Activated CD4-positive, CD25-positive, alpha-beta regulatory T cell treated with anti-CD3 and anti-CD28 coated beads, Interleukin-2, amount 50 U/mL, for 24 hours (primary cell): ENCODE results near the gene ITGA6.
"Not testable (repeated sequence)": the region's sequence is repeated elsewhere in the genome, so short reads cannot be mapped to it uniquely, and the experiment has no call there.

ENCODE experiments used
- ATAC-seq, 2 donors: fragments of 150-1000 bp; cut with Tn5 transposase; one replicate each; pipeline ENCODE4 v1.10.0; 2021; ENCODE audit warnings: mild to moderate bottlenecking in 1 of 2, moderate library complexity in 1 of 2

The ITGA6 gene

GRCh38 chr2:172518995-172519394, 91.6 kb downstream of the ITGA6 start:
- ATAC-seq: no peak

GRCh38 chr2:172525601-172526000, 98.2 kb downstream of the ITGA6 start:
- no peak for ATAC-seq

DNA sequence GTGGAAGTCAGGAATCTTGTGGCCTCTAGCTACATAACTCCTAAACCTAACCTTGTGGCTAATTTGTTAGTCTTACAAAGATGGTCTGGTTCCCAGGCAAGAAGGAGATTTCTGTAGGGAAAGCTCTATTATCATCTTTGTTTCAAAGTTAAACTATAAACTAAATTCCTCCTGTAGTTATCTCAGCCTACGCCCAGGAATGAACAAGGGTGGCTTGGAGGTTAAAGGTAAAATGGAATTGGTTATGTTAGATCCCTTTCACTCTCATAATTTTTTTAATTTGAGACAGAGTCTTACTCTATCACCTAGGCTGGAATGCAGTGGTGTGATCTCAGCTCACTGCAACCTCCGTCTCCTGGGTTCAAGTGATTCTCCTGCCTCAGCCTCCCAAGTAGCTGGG, 103.9 kb downstream of the ITGA6 start:
- no peak for ATAC-seq

DNA sequence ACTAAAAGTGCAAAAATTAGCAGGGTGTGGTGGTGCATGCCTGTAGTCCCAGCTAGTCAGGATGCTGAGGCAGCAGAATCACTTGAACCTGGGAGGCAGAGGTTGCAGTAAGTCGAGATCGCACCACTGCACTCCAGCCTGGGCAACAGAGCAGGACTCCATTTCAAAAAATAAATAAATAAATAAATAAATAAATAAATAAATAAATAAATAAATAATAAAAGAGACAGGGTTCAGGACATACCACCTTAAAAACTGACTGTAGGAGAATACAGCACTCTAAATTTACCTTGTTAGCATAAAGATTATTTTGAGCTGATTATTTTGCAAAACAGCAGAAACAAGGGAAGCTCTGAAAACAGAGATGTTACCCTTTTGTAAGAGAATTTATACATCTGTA, 105.1 kb downstream of the ITGA6 start:
- not testable (repeated sequence) for ATAC-seq

DNA sequence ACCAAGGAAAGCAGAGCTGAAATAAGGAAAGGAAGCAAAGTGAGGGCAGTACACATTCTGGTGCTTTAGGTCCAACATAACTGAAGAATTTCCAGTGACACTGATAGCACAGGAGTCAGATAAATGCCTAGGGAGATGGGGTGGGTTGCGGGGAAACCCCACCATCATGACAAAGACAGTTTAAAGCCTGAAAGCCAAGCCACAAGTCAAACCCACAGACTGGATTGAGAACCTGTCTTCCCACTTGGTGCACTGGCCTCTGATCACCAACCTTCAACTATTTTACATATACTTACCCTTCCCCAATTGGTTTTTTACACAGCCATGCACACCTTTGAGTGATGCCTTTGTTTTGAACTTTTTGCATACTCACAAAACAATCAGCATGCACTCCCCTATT, 106.3 kb downstream of the ITGA6 start:
- ATAC-seq: no peak

DNA sequence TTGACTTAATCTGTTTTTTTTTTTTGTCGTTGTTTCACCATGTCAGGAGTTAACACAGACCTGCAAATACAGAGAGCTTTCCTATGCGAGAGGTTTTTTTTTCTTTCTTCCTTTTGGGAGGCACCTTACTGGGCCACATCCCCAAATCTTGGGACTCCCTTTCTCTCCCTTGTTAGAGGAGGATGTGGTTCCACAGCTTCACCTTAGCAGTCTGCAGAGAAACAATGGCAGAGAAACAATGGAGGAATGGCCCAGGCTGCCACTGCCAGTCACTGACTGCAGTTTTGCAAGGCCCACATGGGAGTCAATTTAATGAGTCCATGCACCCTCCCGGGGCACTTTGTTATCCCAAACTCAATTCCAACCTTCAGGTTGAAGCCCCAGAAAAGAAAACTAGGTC, 107.7 kb downstream of the ITGA6 start:
- ATAC-seq: no peak

DNA sequence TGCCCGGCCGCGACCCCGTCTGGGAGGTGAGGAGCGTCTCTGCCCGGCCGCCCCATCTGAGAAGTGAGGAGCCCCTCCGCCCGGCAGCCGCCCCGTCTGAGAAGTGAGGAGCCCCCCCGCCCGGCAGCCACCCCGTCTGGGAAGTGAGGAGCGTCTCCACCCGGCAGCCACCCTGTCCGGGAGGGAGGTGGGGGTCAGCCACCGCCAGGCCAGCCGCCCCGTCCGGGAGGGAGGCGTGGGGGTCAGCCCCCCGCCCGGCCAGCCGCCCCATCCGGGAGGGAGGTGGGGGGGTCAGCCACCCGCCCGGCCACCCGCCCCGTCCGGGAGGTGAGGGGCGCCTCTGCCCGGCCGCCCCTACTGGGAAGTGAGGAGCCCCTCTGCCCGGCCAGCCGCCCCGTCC, 110.5 kb downstream of the ITGA6 start:
- ATAC-seq: not testable (repeated sequence)

DNA sequence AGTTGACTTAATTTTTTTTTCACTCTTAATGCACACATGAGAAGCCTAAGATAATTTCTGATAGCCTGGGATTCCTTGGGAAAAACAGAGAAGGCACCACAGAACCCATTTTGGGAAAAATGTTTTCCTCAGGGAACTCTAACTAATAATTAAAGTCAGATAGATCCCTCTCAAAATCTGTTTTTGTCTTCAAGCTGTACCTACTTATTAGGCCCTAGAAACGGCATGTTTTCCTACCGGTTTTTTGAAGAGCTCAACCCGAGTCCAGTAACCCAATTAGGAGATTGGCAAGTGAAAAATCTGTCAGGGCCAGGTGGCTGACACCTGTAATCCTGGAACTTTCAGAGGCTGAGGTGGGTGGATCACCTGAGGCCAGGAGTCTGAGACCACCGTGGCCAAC, 112.4 kb downstream of the ITGA6 start:
- ATAC-seq: no peak

GRCh38 chr2:172540421-172540820, 113.0 kb downstream of the ITGA6 start:
- ATAC-seq: no peak

GRCh38 chr2:172545408-172546075, 118.2 kb downstream of the ITGA6 start:
- no peak for ATAC-seq

DNA sequence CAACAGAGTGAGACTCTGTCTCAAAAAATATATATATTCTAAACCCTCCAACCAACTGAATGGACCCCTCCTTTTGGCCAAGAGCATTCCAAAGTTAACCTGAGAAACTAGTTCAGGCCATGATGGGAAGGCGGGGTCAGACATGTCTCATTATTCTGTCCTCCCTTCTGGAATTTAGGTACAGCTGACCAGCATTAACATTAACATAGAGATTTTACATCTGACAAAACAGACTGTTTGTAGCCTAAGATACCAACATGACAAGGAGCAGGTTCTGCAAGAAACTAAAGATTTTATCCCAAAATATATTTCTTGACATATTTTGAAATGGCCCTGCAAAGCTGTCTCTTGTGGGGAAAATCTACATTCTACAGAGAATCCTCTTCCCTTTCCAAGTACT, 121.7 kb downstream of the ITGA6 start:
- no peak for ATAC-seq

DNA sequence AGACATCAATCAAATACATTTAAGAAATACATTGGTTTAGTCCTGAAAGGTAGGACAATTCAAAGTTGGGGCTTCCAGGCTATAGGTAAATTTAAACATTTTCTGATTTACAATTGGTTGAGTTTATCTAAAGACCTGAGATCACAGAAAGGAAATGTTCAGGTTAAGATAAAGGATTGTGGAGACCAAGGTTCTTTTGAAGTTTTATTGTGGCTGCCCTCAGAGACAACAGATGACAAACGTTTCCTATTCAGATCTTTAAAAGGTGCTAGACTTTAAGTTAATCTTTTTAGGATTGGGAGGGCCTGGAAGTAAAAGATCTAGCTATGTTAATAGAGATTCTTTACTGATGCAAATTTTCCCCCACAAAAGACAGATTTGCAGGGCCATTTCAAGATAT, 122.4 kb downstream of the ITGA6 start:
- ATAC-seq: not testable (repeated sequence)

- no peak for ATAC-seq
Observed at GRCh38 chr2:172550419-172550818, 123.0 kb downstream of the ITGA6 start.

DNA sequence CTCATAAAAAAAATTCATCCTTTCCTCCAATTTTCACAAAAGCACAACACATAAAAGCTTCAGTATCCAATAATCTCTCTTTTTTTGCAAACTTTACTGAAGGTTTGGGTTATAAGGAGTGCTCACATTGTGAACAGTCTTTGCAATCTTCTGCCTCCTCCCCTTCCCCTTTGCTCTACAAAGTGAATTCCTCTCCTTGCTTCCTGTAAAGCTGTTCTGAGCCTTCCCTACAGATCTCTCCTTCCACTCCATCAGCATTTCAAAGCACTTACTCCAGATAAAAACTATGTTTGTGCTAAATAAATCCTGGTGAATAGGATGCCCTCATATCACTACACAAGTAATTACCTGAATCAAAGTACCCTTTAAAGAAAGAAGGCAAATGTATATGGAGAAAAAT, 123.9 kb downstream of the ITGA6 start:
- no peak for ATAC-seq

DNA sequence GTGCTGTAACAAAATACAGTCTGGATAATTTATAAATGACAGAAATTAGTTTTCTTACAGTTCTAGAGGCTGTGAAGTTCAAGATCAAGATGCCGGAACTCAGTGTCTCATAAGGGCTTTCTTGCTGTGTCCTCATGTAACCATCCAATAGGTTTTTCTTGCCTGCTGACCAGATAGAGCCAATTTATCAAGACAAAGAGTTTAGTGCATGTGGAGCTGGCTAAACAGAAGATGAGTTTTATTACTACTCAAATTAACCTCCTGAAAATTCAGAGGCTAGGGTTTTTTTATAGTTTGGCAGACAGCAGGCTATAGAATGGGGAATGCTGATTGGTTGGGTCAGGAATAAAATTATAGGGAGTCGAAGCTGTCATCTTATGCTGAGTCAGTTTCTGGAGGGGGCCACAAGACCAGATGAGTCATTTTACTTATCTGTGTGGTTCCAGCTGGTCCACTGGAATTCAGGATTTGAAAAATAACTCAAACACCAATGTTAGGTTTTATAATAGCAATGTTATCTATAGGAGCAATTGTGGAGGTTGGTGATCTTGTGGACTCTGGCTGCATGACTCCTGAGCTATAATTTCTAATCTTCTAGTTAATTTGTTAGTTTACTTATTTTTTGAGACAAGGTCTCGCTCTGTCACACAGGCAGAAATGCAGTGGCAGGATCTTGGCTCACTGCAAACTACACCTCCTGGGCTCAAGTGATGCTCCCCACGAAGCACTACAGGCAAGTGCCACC, 125.3 kb downstream of the ITGA6 start:
- ATAC-seq: no peak

GRCh38 chr2:172554352-172555271, 127.2 kb downstream of the ITGA6 start:
- no peak for ATAC-seq

DNA sequence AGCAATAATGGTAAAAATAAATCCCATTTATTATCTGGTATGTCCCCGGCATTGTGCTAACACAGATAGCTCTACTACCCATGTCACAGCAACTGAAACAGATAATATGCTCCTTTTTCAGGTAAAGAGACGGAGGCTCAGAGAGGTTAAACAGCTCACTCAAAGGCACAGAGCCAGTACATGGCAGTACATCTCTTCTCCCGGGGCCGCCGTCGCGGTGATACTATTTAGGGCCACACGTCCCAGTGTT, 127.8 kb downstream of the ITGA6 start:
- peak in 1 of 2 donors; percentile 22 for ATAC-seq
